GM12878 (cell line): ENCODE data around the gene EIF2B5. TPM values are rescaled to one million over a fixed set of nuclear protein-coding genes. Genes with fewer than 3 reads are reported as not detected.

Experiments used
- ATAC-seq: fragments of 200-7000 bp; cut with Tn5 transposase; 3 replicates; pipeline ENCODE4 v1.9.1; 2020; ENCODE audit warnings: mild to moderate bottlenecking, moderate library complexity
- BruUV-seq: library from RNA; stranded (reverse); fragments of 400-500 nt; replicated peaks from 2 replicates; lab custom pipeline; 2021; lab: Mats Ljungman, UMichigan
- CTCF ChIA-PET: fragments of 300-600 bp; sonication (Branson Sonifier 250); formaldehyde crosslinking; extraction: SDS; loops from one replicate; lab custom pipeline; 2021; ENCODE audit warnings: inconsistent platforms; lab: Yijun Ruan, JAX
- POLR2A ChIA-PET: fragments of 350-600 bp; formaldehyde crosslinking; extraction: SDS; loops from one replicate; lab custom pipeline; 2021; ENCODE audit warnings: inconsistent platforms; lab: Charles Lee
- RAD21 ChIA-PET: fragments of 300-600 bp; sonication (Branson Sonifier 250); formaldehyde crosslinking; loops from one replicate; lab custom pipeline; 2023; ENCODE audit warnings: antibody characterized with exemption; ENCODE audit not compliant: unreplicated experiment; lab: Charles Lee
- SMC1A ChIA-PET: fragments of 300-600 bp; sonication (Branson Sonifier 250); formaldehyde crosslinking; loops from one replicate; lab custom pipeline; 2023; ENCODE audit not compliant: unreplicated experiment, uncharacterized antibody; lab: Charles Lee
- DNase-seq: peaks from one replicate; pipeline ENCODE4 v3.0.0-alpha.2; 2011; ENCODE audit warnings: low read depth, low spot score
- FAIRE-seq: peaks from 3 replicates; lab custom pipeline; 2011; peaks lifted over from hg19 to GRCh38; lab: Jason Lieb, UNC
- H2AFZ ChIP-seq: 2 replicates; pipeline ENCODE4 v1.6.0; 2011; ENCODE audit warnings: low read depth, low read length, control low read depth; ENCODE audit not compliant: control insufficient read depth
- H3K27ac ChIP-seq: 2 replicates; pipeline ENCODE4 v1.5.1; 2011; ENCODE audit warnings: control low read depth; ENCODE audit not compliant: control insufficient read depth, insufficient read depth
- H3K27me3 ChIP-seq, 2 experiments: replicated peaks in 1 of 2; 2 replicates each; pipeline versions ENCODE4 v1.6.0 to v1.6.1; 2011; ENCODE audit warnings: low read length in 1 of 2; ENCODE audit not compliant: control insufficient read depth in 2 of 2, insufficient read depth in 2 of 2
- H3K36me3 ChIP-seq, 2 experiments: 2 replicates each; pipeline ENCODE4 v1.5.1; 2011; ENCODE audit warnings: low read length in 1 of 2; ENCODE audit not compliant: control insufficient read depth in 2 of 2, insufficient read depth in 2 of 2
- H3K4me1 ChIP-seq: 2 replicates; pipeline ENCODE4 v1.6.1; 2011; ENCODE audit warnings: mild to moderate bottlenecking, low read length, moderate library complexity, mixed read lengths; ENCODE audit not compliant: control insufficient read depth, insufficient read depth
- H3K4me2 ChIP-seq: 2 replicates; pipeline ENCODE4 v1.6.0; 2011; ENCODE audit warnings: control low read depth; ENCODE audit not compliant: control insufficient read depth, insufficient read depth
- H3K4me3 ChIP-seq: fragments of 200-600 bp; sonication (generic); 2 replicates; pipeline ENCODE4 v1.5.1; 2016
- H3K79me2 ChIP-seq: 2 replicates; pipeline ENCODE4 v1.6.0; 2011; ENCODE audit warnings: low read length; ENCODE audit not compliant: control insufficient read depth, insufficient read depth
- H3K9ac ChIP-seq: 2 replicates; pipeline ENCODE4 v1.8.0; 2011; ENCODE audit warnings: low read length, control low read depth, mixed read lengths; ENCODE audit not compliant: control insufficient read depth, insufficient read depth
- H3K9me3 ChIP-seq: replicated peaks from 3 replicates; pipeline ENCODE4 v1.5.1; 2011; ENCODE audit warnings: mild to moderate bottlenecking, low read length; ENCODE audit not compliant: control insufficient read depth, insufficient read depth
- H4K20me1 ChIP-seq: 2 replicates; pipeline ENCODE4 v1.6.0; 2011; ENCODE audit not compliant: control insufficient read depth, insufficient read depth
- BCL11A ChIP-seq: IDR thresholded peaks from 2 replicates; pipeline ENCODE4 v1.6.1; 2011; ENCODE audit warnings: low read depth, low read length
- IKZF1 ChIP-seq: fragments of 450-650 bp; conservative IDR thresholded peaks from 2 replicates; pipeline ENCODE4 v1.6.1; 2017; ENCODE audit warnings: antibody characterized with exemption, mild to moderate bottlenecking
- MEF2B ChIP-seq: fragments of 450-650 bp; IDR thresholded peaks from 2 replicates; pipeline ENCODE4 v1.6.1; 2018; ENCODE audit warnings: mild to moderate bottlenecking, moderate library complexity; ENCODE audit not compliant: partially characterized antibody, poor library complexity, severe bottlenecking
- PAX5 ChIP-seq: IDR thresholded peaks from 2 replicates; pipeline ENCODE4 v1.6.1; 2011; ENCODE audit warnings: low read depth, low read length, borderline replicate concordance
- SPI1 ChIP-seq: IDR thresholded peaks from 2 replicates; pipeline ENCODE4 v1.6.1; 2011; ENCODE audit warnings: low read depth, mild to moderate bottlenecking, low read length, moderate library complexity, borderline replicate concordance; ENCODE audit not compliant: insufficient read depth
- ZBTB33 ChIP-seq: fragments of 450-650 bp; IDR thresholded peaks from 2 replicates; pipeline ENCODE4 v1.6.1; 2017; ENCODE audit warnings: mild to moderate bottlenecking
- ZNF687 ChIP-seq: fragments of 450-650 bp; IDR thresholded peaks from 2 replicates; pipeline ENCODE4 v1.6.1; 2017; ENCODE audit warnings: mild to moderate bottlenecking, moderate library complexity
- WGBS: methylation state at CpG from one replicate; pipeline ENCODE4 v1.1.6; 2016; ENCODE audit warnings: low lambda C conversion rate; ENCODE audit not compliant: insufficient replicate concordance, insufficient coverage; ENCODE audit errors: missing lambda C conversion rate; 5-methylcytosine and 5-hydroxymethylcytosine counted together
- in situ Hi-C: fragments of 300-500 bp; cut with MboI; formaldehyde crosslinking; loops from 9 replicates; pipeline ENCODE4 v1.14.3; 2018; ENCODE audit warnings: mixed read lengths
- intact Hi-C: fragments of 100-400 bp; cut with micrococcal nuclease; formaldehyde crosslinking; loops from one replicate; pipeline ENCODE4 v1.14.2; 2022; ENCODE audit not compliant: unreplicated experiment
- polyA plus RNA-seq, 11 experiments: library from polyadenylated mRNA; depleted of rRNA in 4 of 11; unstranded in 6 of 11; stranded (reverse) in 5 of 11; fragments of >200 nt; fragmentation: Nextera tagmentation in 4 of 11; fragmentation: Illumina TruSeq in 1 of 11; extraction: Ambion mirVana in 4 of 11; extraction: Trizol in 1 of 11; gene quantifications; 1 replicate in 1 of 11; 2 replicates in 10 of 11; pipeline versions ENCODE4 v1.2.1 to v1.2.3, GENCODE V29; 2011 to 2016; ENCODE audit warnings: inconsistent platforms in 2 of 11, missing spikeins in 2 of 11, low read depth in 1 of 11
- total RNA-seq, 4 experiments: library from RNA; depleted of rRNA in 3 of 4; stranded (reverse); fragments of >200 nt in 3 of 4; fragmentation: Illumina TruSeq in 1 of 4; extraction: Trizol in 1 of 4; gene quantifications; 2 replicates each; pipeline versions ENCODE4 v1.2.1 to v1.2.3, GENCODE V29; 2013 to 2021

EIF2B5 gene
- total and polyA plus RNA-seq, 10 of the 15 experiments (the other 5 are each of a cell fraction or from before 2014, with no cell fraction given), result 13.7 to 82.7 (median 52.2) TPM

GRCh38 chr3:184177331-184177731 lies 42.2 kb downstream of the EIF2B5 start:
- Histone ChIP-seq H3K36me3 (peaks cover 18 to 33% of the 10 kb centered on the region in 2 experiments), H4K20me1 (no peaks in the 10 kb centered on the region), H3K4me1 (peaks cover 9% of the 10 kb centered on the region), H3K9me3 (no peaks in the 10 kb centered on the region), H3K27ac (peak overlapping the region; percentile 25; the same call in 1 of the 2 replicates), H3K9ac (no peak overlapping the region; the same call in 1 of the 2 replicates), H3K4me2 (peak overlapping the region; percentile 91), H2AFZ (no peak overlapping the region), H3K79me2 (peaks cover 31% of the 10 kb centered on the region), H3K27me3 (no peaks in the 10 kb centered on the region), H3K4me3 (no peak overlapping the region)
- ChIA-PET SMC1A (interaction anchor here (0.9 kb wide), 1 partner anchor 18 kb away, joined by 3 read pairs; no protein-coding TSS in a partner anchor), POLR2A (interaction anchor here (1.8 kb wide), 1 partner anchor 8 kb away, joined by 5 read pairs; the partner anchor contains the start of gene ABCF3), CTCF (interaction anchor here (1.1 kb wide), 1 partner anchor 8 kb away, joined by 4 read pairs; the partner anchor contains the start of gene ABCF3), RAD21 (interaction anchor here (1.3 kb wide), 1 partner anchor 9 kb away, joined by 3 read pairs; the partner anchor contains the start of gene ABCF3)
- DNase-seq, result no peak
- TF ChIP-seq MEF2B (peak; percentile 49), PAX5 (no peak), BCL11A (no peak), IKZF1 (peak; percentile 20; the same call in 1 of the 2 replicates), ZNF687 (no peak), SPI1 (peak; percentile 60; the same call in 1 of the 2 replicates), ZBTB33 (no peak)
- FAIRE-seq, result no peak
- 44% methylated on average over 4 of the region's 4 CpGs for WGBS
- in situ Hi-C loops, result no loop called here
- intact Hi-C loops, result no loop called here
- ATAC-seq, result no peak
- BruUV-seq, result no TSS peak
